Kidney capillary endothelial cell (primary cell): ENCODE data around the gene PEPD.

Source experiments
- DNase-seq: peaks from one replicate; pipeline ENCODE4 v3.0.0-alpha.2; 2018; ENCODE audit warnings: low spot score

The PEPD gene

DNA sequence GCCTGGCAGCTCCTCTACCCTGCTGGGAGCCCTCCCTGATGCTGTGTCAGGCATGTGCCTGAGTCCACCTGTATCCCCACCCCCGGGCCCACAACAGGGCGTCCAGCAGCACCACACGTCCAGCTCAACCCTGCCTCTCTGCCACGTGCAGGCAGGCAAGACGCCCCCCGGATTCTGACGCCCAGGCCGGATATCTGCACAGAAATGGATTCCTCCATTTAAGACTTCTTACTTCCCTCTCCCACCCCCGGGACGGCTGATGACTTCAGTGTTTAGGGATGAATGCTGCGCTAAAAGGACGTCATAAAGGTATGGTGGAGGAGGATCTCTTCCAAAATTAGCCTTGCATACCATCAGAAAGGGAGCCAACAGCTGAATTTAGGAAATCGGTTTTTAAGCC is 10.2 kb downstream of the PEPD start:
- no peak for DNase-seq

DNA sequence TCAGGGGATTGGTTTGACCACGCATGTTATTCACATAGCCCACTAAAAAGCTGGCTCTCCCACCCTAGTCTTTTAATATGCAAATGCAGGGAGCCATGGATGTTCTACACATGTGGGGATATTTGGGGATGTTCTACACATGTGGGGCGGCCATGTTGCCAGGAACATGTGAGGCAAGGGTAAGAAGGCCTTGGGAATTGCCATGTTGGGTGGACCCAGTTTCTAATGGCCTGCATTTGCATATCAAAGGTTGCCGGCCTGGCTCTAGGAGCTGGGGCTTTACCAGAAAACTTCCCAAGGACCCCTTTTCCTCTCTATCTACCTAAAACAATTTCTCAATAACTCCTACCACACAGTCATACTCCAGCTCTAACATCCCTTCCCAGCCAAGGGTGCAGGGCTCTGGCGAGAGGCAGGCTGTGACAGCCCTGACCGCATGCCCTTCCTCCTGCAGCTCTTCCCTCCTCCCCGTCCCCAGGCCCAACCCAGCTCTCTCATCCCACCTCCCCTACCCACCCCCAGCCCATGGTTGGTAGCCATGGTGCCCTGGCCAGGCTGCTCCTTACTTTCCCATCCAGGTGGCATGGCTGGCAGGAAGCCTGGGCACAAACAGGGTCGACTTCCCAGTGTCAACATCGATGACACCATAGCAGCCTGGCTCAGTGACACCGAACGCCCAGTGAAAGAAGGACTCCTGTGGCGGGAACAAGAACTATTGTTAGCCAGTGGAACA is 11.0 kb downstream of the PEPD start:
- DNase-seq, result no peak

DNA sequence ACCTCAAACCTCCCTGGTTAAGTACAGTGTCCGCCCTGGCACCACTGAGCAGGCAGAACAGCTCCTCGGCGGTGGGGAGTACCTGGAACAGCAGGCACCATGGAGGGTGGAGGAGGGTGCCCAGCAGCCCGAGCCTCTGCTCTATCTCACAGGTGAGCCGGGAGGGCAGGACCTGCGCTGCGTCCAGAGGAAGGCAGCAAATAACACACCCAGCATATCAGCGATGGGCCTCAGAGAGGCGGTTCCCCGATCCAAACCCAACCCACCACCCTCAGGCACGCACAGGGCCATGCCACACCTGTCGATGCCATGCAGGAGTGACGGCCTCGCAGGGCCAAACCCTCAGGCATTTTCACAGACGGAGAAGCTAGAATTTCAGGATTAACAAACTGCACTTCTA is 11.8 kb downstream of the PEPD start:
- no peak for DNase-seq

DNA sequence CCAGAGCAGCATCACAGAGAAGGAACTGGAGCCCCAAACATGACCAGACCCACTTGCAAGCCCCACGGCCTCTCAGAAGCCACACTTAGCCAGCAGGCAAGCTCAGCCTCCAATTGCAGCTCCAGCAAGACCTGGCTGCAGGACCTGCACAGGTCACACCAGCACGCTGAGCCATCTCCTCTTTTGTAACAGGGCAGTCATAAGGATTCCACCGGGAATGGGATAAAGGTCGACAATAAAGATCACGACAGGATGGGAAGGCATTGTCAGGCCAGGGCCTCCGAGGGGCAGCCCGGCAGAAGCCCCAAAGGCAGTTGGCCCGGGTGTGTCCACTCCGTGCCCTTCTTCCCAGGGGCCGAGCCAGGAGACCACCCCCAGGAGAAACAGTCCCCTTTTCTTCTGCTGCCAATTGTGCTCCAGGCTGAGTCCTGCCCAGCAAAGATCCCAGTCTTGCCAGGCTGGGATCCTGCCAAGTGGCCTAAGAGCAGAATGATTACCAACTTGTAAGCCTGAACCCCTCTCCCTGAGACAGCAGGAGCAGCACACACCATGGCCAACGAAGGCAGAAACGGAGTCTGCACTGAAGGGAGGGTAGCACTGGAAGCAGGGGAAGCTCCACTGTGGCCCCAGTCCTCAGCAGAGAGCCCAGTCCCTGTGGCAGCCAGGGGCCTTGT is 12.5 kb downstream of the PEPD start:
- DNase-seq, result no peak

DNA sequence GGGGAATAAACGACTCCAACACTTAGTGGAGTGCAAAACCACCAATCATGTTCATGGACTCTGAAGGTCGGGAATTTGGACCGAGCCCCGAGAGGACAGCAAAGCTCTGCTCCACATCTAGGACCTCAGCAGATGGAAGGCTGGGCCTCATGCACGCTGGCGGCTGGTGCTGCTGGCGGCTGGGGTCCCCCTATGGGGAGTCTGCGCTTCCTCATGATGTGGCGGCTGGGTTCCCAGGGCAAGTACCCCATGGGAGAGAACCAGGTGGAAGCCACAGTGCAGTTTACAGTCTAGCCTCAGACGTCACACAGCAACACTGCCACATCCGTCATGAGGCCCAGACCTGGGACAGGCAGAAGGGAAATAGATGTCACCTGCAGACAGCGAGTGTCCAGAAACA is 13.2 kb downstream of the PEPD start:
- no peak for DNase-seq

DNA sequence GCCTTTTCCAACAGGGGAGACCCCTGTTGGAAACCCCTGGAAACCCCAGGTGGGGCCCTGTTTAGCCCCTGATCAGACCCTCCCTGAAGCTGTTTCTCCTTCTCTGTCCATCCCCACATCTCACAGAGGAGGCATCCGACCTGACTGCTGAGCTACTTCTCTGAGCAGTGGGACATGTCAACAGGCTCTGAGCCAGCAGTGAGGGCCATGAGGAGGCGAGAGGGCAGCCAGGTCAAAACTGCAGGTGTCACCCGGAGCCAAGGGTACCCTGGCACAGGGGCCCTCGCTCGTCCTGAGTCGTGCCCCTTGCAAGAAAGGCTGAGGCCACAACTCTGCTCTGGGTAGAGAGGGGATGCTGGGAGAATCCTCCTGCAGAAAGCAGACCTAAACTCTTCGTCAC is 13.6 kb downstream of the PEPD start:
- DNase-seq, result no peak

DNA sequence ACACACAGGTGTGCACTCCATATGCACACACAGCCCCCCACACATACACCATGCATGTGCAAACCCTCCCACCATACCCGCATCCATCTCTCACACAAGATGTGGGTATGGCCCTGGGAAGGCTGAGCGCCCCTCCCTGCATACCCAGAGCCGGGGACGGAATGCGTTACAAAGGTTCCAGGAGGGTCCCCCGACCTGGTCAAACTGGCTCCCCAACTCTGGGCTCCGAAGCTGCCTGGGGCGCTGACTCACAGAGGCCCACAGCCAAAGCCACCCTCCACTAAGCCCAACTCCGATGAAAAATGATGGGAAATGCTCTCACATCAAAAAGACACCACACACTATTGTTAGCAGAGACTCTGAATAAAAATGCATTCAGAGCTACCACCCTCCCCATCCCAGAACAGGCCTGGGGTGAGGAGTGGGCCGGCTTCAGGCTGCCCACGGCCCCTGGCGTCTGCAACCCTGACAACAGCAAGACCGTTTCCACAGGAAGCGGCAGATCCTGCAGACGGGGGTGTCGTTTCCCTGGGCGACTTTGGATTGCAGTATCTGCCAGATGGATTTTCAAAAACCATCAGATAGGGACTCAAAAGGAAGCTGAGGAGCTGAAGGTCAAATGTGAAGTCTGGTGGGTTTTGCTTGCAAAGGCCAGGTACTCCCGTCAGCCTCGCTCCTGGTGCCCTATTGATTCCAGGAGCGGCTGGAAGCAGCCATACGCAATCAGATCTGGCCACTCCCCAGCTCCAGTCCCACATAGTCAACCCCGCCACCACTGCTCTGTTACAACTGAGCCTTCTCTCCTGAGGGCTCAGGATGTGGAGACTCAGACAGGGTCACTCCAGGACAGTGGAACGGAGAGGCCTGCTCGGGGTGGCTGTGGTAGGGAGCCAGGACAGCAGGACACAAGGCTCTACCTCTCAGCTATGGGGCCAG is 14.3 kb downstream of the PEPD start:
- peak; percentile 20 for DNase-seq

DNA sequence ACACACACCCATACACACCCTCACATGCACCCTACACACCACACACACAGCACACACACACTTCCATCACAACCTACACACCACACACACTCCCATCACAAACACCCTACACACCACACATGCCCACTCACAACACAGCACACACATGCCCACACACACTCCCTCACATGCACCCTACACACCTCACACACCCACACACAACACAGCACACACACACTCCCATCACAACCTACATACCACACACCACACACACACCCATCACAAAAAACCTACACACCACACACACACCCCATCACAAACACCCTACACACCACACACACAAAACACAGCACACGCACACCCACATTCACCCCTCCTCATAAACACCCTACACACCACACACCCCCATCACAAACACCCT is 15.1 kb downstream of the PEPD start:
- DNase-seq, result no peak

DNA sequence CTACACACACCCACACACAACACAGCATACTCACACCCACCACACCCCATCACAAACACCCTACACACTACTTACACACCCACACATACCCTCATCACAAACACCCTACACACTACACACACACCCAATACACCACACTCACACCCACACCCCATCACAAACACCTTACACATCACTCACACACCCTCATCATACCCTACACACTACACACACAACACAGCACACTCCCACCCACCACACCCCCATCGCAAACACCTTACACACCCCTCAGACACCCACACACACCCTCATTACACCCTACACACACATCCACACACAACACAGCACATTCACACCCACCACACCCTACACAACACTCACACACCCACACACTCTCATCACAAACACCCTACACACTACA is 15.8 kb downstream of the PEPD start:
- no peak for DNase-seq

DNA sequence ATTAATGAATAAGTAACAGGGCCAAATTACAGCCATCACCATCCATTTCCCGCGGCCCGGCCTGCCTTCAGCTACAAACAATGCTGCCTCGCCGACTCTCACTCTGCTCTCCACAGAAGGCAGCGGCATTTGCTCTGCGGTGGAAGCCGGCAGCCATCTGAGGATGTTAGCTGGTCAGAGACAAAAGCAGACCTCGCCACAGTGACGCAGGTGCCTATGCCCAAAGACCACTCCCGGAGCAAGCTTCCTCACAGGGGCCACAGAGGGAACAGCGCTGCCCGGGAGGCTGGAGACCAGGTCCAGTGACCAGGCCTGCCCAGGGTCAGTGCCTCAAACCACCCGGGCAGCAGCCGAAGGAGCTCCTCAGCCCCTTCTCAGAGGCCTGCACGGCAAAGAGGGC is 16.4 kb downstream of the PEPD start:
- DNase-seq, result no peak

DNA sequence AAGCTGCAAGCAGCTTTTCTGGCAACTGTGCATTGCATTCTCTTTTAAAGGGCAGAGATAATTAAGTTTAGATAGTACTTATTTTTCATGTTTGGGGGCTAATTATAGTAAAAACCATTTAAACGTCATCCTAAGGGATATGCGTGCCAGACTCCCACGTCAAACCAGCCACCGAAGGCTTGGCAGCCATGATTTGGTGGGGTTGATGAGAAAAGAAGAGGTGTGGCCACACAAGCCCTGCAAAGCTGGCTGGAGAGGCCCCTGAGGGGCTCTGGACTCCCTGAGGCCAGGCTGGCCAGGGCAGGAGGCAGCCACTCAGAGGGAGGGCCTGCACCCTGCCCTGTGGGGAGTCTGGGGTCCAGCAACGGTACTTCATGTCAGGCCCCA is 17.5 kb downstream of the PEPD start:
- DNase-seq, result no peak

DNA sequence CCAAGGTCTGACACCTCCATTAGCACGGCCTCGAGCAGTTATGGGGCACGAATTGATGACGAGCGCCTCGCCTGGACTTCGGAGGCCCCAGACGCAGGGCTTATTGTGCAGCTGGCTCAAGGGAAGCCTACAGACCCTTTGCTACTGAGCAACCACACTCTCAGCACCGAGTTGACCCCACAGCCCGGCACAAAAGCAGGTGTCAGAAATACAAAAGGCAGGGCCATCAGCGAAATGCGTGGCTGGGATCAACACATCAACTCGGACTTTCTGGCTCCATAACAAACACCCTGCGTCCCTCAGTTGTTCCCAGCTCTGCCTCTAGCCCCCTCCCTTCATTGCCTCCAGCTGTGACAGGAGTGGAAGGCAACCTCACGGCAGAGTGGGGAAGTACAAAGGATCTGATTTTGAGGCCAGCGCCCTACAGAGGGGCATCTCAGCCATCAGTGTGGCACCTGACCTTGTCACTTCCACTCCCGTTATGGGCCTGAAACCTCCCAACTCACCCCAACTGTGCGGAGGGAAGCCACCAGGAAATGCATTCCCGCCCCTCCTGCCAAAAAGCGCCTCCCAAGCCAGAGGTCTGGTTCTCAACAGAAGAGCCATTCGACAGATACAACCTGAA is 18.0 kb downstream of the PEPD start:
- DNase-seq, result no peak

DNA sequence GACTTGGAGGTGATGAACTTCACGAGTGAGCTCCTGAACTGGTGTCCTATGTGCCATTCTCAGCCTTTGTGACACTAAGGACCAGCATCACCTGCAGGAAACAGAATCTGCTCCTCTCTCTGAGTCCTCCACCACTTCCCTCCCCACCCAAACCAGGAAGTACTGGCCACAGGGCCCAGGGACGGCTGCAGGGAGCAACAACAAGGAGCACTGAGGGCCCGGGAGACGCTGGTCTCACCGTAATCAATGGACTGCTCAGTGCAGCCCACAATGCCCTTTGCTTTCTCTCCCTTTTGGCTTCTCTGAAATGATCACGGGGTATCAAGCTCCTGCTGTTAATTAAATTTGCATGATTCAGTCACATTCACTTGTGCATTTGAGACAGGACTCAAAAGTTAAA is 18.6 kb downstream of the PEPD start:
- DNase-seq, result no peak

DNA sequence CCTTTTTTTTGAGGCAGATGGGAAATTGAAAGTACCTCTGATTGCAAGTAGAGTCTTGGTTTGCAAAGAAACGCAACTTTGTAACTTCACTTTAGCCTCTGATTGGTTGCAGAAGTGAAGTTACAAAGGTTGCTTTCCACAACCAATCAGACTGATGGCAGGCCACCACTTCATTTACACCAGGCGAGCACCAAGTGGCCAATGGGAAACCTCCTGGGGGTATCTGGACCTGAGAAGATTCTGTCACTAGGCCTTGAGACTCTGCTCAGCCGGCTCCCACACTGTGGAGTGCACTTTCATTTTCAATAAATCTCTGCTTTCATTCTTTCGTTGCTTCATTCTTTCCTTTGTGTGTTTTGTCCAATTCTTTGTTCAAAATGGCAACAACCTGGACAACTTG is 19.1 kb downstream of the PEPD start:
- DNase-seq, result no peak

DNA sequence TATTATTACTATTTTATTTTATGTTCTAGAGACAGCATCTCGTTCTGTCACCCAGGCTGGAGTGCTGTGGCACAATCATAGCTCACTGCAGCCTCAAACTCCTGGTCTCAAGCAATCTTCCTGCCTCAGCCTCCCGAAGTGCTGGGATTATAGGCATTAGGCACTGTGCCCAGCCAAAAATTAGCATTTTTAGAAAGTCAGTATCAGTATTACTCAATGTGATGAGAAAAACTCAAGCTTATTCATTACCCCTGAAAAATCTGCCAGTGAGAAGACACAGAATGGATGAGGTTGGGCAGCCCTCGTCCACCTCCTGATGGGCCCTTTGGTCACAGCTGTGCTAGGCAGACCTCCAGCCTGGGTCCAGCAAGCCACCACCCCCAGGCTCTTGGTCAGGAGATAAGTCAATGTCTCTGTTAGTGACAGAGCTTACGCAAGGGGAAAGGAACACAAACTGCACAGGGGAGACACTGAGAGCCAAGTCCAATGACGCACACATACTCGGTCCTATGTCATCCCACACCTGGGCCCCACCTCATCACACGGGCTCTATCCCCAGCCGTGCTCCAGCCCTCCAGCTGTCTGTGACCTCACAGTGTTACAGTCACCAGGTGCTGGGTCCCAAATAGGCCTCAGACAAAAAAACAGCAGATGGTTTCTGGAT is 19.8 kb downstream of the PEPD start:
- no peak for DNase-seq

DNA sequence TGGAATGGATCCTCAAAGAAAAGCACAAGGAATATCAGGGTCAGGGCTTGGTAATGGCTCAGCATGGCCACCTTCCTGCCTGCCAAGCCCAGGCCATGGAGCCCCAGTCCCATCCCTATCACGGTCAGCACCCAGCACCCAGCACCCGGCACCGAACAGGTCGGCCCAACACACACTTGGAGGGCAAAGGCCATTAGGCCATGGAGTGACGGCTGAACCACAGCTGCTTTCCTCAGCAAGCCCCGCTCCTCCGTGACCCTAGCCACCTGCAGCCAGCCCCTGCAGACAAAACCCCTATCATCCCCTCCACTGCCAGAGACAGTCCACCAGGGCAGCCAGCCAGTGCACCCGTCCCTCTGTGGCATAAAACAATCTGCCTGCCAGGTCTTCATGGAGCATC is 20.6 kb downstream of the PEPD start:
- no peak for DNase-seq

DNA sequence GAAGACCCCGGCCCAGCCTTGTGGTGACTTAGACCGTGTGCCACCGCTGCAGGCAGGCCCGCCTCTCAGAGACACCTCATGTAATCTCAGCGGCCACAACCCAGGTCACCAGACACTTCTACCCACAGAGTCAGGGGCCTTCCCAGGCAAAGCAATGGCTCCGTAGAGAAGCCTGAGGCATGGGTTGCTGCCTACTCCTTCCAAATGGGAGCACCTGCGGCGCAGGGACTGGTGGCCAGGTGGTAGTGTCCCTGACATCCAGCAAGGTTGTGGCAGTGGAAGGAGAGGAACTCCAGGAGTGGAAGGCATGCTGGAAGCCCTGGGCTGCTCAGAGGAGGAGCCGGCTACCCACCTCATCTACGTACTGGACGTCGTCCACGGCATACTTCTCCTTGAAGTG is 21.0 kb downstream of the PEPD start:
- no peak for DNase-seq

DNA sequence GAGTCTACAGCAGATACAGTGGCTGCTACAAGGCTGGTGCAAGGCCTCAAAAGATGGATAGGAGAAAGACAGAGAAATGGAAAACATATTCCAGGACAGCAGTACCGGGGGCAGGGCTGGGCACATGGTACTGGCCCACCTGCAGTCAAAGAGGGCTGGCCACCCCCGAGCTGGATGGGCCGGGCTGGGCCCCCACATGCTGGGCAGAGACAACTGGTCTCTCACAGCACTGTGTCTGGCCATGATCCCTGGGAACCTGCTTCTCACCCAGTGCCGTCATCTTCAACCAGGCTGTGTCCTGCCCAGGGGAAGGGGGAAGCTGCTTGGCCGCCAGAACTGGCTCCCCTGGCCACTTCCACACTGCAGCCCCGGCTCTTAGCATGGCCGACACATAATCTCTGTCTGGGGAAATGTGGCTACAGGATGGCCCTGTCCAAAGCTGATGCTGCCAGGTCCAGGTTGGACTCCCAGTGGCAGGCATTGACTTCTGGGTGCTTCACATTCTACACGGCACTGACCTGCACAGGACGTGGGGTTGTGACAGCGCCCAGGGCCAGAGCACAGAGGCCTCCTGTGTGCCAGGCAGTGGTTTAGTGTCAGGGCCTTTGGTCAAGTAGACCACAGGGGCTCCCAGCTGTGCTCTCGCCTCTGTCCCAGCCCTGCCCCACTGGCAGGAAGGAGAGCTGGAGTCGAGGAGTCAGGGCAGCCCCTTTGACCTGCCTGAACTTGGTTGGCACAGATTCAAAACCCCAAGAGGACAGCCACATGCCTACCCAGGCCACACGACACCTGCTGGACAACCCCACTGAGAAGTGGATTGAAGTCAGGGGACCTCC is 21.7 kb downstream of the PEPD start:
- DNase-seq, result no peak

DNA sequence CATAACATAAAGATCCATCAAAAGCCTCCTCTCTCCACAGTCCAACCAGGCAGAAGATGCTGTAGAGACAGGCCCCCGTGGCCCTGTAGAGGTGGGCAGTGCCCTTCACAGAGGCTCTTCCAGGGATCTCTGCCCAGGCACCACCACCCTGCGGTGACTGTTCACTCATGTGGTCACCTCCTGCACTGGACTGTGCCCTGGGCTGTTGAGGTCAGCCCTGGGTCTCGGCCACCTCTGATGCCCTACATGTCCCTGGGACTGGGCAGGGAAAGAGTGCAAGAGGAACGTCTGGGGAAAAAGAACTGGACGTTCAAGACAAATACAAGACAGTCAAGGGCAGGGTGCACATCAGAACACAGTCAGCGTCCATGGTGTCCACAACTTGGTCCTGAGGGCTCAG is 22.3 kb downstream of the PEPD start:
- no peak for DNase-seq

DNA sequence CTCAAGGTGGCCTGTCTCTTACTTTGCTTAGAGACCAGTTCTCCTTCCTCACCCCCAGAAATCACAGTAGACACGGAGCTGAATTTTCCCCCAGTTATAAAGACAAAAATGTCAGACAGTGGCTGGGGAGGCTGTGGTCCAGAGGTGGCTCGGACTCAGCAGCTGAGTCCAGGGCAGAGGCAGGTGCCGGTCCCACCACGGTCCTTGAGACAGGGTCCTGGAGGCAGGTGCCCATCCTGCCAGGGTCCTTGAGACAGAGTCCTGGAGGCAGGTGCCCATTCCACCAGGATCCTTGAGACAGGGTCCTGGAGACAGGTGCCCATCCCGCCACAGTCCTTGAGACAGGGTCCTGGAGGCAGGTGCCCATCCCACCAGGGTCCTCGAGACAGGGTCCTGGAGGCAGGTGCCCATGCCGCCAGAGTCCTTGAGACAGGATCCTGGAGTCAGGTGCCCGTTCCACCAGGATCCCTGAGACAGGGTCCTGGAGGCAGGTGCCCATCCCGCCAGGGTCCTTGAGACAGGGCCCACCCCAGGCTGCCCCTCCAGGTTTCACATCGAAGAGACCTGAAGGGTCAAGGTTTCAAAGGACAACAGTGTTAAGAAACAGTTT is 23.1 kb downstream of the PEPD start:
- DNase-seq, result no peak

DNA sequence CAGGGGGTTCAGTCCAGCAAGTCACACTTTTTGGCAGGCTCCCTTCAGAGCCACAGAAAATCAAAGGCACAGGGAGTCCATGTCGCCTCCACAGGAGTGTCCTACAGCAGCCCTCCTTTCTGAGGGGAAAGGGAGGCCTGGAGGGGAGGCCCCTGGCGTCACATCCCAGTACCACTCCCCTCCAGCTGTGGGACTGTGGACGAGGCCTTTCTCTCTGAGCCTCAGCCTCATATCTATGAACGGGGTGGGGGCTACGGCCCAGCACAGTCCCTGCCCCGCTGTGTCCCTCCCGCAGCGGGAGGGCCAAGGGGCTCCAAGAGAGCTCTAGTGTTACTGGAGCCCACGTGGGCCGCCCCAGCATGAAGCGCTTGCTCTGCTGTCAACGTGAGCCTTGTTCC is 23.8 kb downstream of the PEPD start:
- no peak for DNase-seq
